ENCODE measurements around the gene MST1R. TPM values are rescaled to one million over a fixed set of nuclear protein-coding genes. Genes with fewer than 3 reads are reported as not detected.

Gene MST1R
- total RNA-seq, 2 experiments from 2014 or later, result 0.55 to 0.89 TPM

DNA sequence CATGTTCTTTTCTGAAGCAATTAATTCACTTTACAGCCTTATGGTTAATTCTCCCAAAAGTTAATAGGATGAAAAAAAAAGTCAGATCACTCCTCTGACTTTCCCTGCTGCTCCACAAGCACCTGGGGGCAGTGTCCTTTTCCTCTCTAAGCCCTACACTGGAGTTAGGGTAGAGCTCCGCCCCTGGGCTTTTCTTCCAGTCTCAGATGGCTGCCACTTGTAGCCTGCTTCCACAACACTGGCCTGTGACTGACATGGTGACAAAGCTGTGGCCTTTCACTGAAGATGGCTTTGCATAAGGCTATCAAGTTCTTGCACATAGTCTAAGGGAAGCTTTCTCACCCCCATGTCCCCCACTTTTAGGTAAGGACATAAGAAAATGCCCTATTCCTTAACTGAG is 27.2 kb upstream of the MST1R start:
- H3K27me3 ChIP-seq (ENCODE audit: control insufficient read depth in 1 of 2, insufficient read depth in 2 of 2, low read length in 2 of 2), result no peaks in the 10 kb centered on the region
- no peak overlapping the region for H3K27ac ChIP-seq (ENCODE audit: low read depth in 1 of 2, low read length in 2 of 2)
- H3K27me3 Mint-ChIP-seq, result no peaks in the 10 kb centered on the region
- no peaks in the 10 kb centered on the region for H3K9me3 ChIP-seq (ENCODE audit: control insufficient read depth in 1 of 2, insufficient read depth in 1 of 2, low read length in 2 of 2)
- TF ChIP-seq, protein P1, sequence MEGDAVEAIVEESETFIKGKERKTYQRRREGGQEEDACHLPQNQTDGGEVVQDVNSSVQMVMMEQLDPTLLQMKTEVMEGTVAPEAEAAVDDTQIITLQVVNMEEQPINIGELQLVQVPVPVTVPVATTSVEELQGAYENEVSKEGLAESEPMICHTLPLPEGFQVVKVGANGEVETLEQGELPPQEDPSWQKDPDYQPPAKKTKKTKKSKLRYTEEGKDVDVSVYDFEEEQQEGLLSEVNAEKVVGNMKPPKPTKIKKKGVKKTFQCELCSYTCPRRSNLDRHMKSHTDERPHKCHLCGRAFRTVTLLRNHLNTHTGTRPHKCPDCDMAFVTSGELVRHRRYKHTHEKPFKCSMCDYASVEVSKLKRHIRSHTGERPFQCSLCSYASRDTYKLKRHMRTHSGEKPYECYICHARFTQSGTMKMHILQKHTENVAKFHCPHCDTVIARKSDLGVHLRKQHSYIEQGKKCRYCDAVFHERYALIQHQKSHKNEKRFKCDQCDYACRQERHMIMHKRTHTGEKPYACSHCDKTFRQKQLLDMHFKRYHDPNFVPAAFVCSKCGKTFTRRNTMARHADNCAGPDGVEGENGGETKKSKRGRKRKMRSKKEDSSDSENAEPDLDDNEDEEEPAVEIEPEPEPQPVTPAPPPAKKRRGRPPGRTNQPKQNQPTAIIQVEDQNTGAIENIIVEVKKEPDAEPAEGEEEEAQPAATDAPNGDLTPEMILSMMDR (IDR thresholded peaks at IDR 0.05), result no peak
- POLR2A ChIA-PET, result interaction anchor here (0.5 to 3.9 kb wide), 2 partner anchors 9 to 169 kb away, joined by 5 to 42 read pairs; partner anchors contain the start of gene RBM6
- no peaks in the 10 kb centered on the region for H3K36me3 ChIP-seq (ENCODE audit: insufficient read depth, low read length)
- H3K27ac Mint-ChIP-seq, result peak overlapping the region; percentile 1
- H3K4me3 Mint-ChIP-seq, result peak overlapping the region; percentile 85
- peaks cover 20% of the 10 kb centered on the region for H3K4me1 ChIP-seq (ENCODE audit: insufficient read depth, low read length)
- ATAC-seq (ENCODE audit: poor library complexity), result no peak
- H3K4me1 Mint-ChIP-seq (ENCODE audit: low read depth), result peaks cover 36% of the 10 kb centered on the region
- H3K4me3 ChIP-seq (ENCODE audit: low read length), result no peak overlapping the region
- H3K9me3 Mint-ChIP-seq, result no peaks in the 10 kb centered on the region
- DNase-seq, result no peak
- H3K36me3 Mint-ChIP-seq (ENCODE audit: low read depth), result no peaks in the 10 kb centered on the region
- CTCF ChIA-PET, result interaction anchor here (0.5 to 1.7 kb wide), 2 partner anchors 9 to 14 kb away, joined by 3 to 8 read pairs; partner anchors contain the start of gene RBM6
- intact Hi-C loops (cut with DNase I, micrococcal nuclease), result loop anchor here in 1 of 2 experiments (10.0 kb wide), 1 partner anchor 906 kb away; the partner anchor contains the start of genes IMPDH2 and NDUFAF3

DNA sequence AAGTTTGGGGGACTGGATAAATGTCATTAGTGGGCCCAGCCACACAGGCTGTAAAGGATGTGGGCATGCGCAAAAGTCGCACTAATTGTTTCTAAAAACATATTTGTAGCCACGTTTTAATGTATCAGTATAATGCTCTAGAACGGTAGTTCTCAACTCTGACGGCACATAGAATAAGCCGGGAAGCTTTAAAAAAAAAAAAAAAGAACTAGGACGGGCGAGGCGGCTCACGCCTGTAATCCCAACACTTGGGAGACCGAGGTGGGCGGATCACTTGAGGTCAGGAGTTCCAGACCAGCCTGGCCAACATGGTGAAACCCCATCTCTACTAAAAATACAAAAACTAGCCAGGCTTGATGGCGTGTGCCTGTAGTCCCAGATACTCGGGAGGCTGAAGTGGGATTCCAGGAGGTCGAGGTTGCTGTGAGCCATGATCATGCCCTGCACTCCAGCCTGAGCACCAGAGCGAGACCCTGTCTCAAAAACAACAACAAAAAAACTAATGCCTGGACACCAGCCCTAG is 26.6 kb upstream of the MST1R start:
- peaks cover 20% of the 10 kb centered on the region for H3K4me1 ChIP-seq (ENCODE audit: insufficient read depth, low read length)
- H3K9me3 Mint-ChIP-seq, result no peaks in the 10 kb centered on the region
- no peaks in the 10 kb centered on the region for H3K36me3 Mint-ChIP-seq (ENCODE audit: low read depth)
- H3K4me3 ChIP-seq (ENCODE audit: low read length), result peak overlapping the region; percentile 75
- ChIA-PET CTCF (interaction anchor here (1.4 to 1.7 kb wide), 4 partner anchors 10 to 128 kb away, joined by 4 to 8 read pairs (median 6); partner anchors contain the start of gene RBM6), POLR2A (interaction anchor here (0.6 to 3.9 kb wide), 7 partner anchors 10 to 908 kb away, joined by 3 to 42 read pairs (median 3); partner anchors contain the start of genes NDUFAF3, RBM5 and RBM6)
- H3K4me1 Mint-ChIP-seq (ENCODE audit: low read depth), result peaks cover 38% of the 10 kb centered on the region
- no peak for ATAC-seq (ENCODE audit: poor library complexity)
- H3K4me3 Mint-ChIP-seq, result peak overlapping the region; percentile 85
- no peak for DNase-seq
- no peaks in the 10 kb centered on the region for H3K27me3 ChIP-seq (ENCODE audit: control insufficient read depth in 1 of 2, insufficient read depth in 2 of 2, low read length in 2 of 2)
- no peaks in the 10 kb centered on the region for H3K27me3 Mint-ChIP-seq
- intact Hi-C loops (cut with DNase I, micrococcal nuclease), result loop anchor here in 1 of 2 experiments (10.0 kb wide), 1 partner anchor 905 kb away; the partner anchor contains the start of genes IMPDH2 and NDUFAF3
- H3K27ac ChIP-seq (ENCODE audit: low read depth in 1 of 2, low read length in 2 of 2), result peak overlapping the region; percentile 74 to 78
- H3K27ac Mint-ChIP-seq, result peak overlapping the region; percentile 86
- H3K36me3 ChIP-seq (ENCODE audit: insufficient read depth, low read length), result no peaks in the 10 kb centered on the region
- no peaks in the 10 kb centered on the region for H3K9me3 ChIP-seq (ENCODE audit: control insufficient read depth in 1 of 2, insufficient read depth in 1 of 2, low read length in 2 of 2)
- TF ChIP-seq, protein P1 (IDR thresholded peaks at IDR 0.05), result no peak

DNA sequence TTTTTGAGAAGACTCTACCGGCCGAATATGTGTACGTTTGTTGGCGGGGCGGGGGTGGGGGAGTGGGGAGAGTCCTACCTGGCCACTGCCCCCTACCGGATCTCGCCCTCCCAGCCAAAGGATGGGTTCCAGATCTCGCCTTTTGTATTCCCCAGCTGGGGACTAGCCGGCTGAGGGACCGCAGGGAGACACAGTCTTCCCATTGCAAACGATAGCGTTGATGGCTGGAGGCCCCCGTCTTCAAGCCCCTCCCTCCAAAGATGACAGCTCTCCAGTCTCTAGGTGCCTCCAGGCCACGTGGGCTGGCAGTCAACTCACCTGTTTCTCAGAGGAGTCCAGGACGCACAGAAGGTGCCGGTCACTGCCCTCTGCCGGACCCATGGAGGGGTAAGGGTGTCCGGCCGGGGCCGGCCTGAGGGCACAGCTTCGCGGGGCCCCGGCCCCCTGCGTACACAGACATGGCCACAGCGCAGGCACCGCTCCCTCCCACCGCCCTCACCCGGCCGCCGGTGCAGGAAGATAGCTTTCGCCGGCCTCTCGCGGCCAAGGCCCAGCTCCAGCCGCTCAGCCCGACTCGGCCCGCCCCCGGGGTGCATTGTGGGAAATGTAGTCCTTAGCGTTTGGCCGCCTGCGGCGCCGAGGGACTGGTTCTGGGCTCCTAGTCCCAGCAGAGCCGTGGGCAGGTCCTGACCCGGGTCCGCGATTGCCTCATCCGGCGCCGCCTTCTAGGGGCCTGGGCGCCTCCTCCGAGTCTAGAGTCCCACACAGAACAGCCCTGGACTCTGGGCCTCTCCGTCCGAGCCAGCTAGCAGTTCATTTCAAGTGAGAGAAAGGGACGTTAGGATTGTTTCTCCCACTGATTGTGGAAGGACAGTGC is 25.9 kb upstream of the MST1R start, which contains the start of gene MON1A:
MON1A (minus strand) TSS at position 521 of the 877 bp plus-strand sequence. CDS start 16,465 bp downstream, outside the sequence.
- Mint-ChIP-seq H3K27ac (peak within 1 kb of the TSS; percentile 86), H3K4me1 (ENCODE audit: low read depth) (peaks cover 38% of the 10 kb centered on the region), H3K36me3 (ENCODE audit: low read depth) (no peaks in the 10 kb centered on the region), H3K4me3 (peak within 1 kb of the TSS; percentile 85), H3K27me3 (no peaks in the 10 kb centered on the region), H3K9me3 (no peaks in the 10 kb centered on the region)
- Histone ChIP-seq H3K27me3 (ENCODE audit: control insufficient read depth in 1 of 2, insufficient read depth in 2 of 2, low read length in 2 of 2) (no peaks in the 10 kb centered on the region), H3K36me3 (ENCODE audit: insufficient read depth, low read length) (no peaks in the 10 kb centered on the region), H3K4me1 (ENCODE audit: insufficient read depth, low read length) (peaks cover 20% of the 10 kb centered on the region), H3K4me3 (ENCODE audit: low read length) (peak within 1 kb of the TSS; percentile 75), H3K27ac (ENCODE audit: low read depth in 1 of 2, low read length in 2 of 2) (peak within 1 kb of the TSS; percentile 74 to 78), H3K9me3 (ENCODE audit: control insufficient read depth in 1 of 2, insufficient read depth in 1 of 2, low read length in 2 of 2) (no peaks in the 10 kb centered on the region)
- TF ChIP-seq, protein P1 (IDR thresholded peaks at IDR 0.05), result no peak
- POLR2A ChIA-PET, result interaction anchor here (0.6 to 3.9 kb wide), 9 partner anchors 10 to 908 kb away, joined by 3 to 42 read pairs (median 3); partner anchors contain the start of genes HYAL3, NAA80, NDUFAF3 and RBM5
- intact Hi-C loops (cut with DNase I, micrococcal nuclease), result loop anchor here in 1 of 2 experiments (1.0 to 10.0 kb wide), 4 partner anchors 11 to 905 kb away; partner anchors contain the start of genes IMPDH2, INKA1, NDUFAF3 and RBM6
- CTCF ChIA-PET, result interaction anchor here (1.4 to 1.7 kb wide), 4 partner anchors 11 to 127 kb away, joined by 4 to 8 read pairs (median 6); partner anchors contain the start of gene RBM6
- peak; percentile 92 for ATAC-seq (ENCODE audit: poor library complexity)
- peak; percentile 67 to 91 (median 83) for DNase-seq
